DMS53 (cell line): ENCODE results near the gene POTEF.
"Not testable (repeated sequence)": the region's sequence is repeated elsewhere in the genome, so short reads cannot be mapped to it uniquely, and the experiment has no call there.

Source experiments
- DNase-seq: peaks from one replicate; lab custom pipeline; 2025; lab: John Stamatoyannopoulos, UW

The POTEF gene

DNA sequence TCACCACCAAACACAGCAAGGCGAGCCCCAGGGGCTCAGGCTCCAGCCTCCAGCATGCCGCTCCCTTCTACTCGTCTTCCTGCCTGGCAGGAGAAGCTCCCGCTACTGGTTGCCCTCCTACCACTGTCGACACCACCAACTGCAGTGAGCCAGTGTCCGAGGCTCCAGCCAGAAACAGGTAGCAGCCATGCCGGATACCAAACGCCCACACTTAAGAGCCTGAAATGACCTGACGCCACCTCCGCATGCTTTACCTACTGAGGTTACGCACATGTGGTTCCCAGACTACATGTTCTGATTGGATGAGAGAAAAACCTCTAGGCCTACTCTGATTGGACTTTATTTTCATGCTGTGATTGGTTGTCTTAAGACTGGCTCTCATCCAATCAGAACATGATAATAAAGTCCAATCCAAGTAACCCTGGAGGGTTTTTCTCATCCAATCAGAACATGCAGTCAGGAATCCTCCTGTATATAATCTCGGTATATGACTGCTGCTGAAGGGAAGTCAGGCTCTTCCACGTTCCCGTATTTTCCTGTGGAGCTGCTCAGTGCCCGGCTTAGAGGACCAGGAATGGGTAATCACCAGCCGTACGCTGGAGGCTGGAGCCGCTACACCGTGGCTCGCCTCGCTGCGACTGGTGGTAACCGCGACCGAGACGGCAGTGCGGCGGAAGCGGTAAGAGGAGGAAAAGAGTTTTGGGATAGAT is at the start of gene POTEF:
Gene POTEF (minus strand): TSS at position 103 of the 710 bp plus-strand sequence. CDS start 8,707 bp downstream, outside the sequence.
- peak; percentile 72 for DNase-seq

DNA sequence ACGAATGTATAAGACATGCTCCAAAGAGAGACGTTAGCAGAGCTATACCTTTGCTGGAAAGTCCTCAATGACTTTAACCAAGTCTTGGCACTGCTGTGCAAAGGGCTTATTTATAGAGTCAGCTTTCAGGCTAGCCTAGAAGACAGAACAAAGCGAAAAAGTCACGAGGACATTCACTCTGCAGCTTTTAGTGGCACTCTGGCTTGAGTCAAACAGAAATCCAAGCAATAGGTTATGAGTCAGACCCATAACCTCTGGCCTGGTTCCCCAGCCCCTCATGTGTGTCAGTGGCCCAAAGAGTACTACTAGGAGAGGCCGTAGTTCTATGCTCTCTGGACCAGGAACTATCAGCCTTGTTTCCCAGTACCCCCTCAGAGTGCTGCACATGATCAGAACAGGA is 45.8 kb upstream of the POTEF start:
- not testable (repeated sequence) for DNase-seq

DNA sequence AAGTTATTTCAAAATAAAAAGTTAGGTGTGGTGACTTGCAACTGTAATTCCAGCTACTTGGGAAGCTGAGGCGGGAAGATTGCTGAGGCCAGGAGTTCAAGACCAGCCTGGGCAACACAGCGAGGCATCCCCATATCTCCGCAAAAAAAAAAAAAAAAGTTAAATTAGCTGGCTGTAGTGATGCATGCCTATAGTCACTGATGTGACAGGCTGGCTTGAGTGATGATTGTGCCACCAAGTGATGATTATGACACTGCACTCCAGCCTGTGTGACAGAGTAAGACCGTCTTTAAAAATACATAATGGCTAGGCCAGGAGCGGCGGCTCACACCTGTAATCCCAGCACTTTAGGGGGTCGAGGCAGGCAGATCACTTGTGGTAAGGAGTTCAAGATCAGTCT is 40.9 kb upstream of the POTEF start:
- DNase-seq = no peak

DNA sequence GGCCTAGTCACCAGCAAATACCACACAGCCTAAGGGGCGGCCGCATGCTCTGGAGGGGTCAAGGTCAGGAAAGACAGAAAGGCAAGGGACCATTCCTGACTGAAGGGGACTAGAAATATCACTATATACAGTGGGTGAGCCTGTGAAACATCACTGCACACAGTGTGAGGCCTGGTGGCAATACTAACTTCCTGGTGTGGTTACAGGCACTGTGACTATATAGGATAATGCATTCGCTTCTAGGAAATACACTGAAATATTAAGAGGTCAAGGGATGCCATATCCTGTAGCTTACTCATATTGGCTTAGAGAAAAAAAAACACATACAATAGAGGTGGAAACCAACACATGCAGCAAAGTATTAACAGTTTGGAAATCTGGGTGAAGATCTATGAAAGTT is 40.1 kb upstream of the POTEF start:
- not testable (repeated sequence) for DNase-seq

DNA sequence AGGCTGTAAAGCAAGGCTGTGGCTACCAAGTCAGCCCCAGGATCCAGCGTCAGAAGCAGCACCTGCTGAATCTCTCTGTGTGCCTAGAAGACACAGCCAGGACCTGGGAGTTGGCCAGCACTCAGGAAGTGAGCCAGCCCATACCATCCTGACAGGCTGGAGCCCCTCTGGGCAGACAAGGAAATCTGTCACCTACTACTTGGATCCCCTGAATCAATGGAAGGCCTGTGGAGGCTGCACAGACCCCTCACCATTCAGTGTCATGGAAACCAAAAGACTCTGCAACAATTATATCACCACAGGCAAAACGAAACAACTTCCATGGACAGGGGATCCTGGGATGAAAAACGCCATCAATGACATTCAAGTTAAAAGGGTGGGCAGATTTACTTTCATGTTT is 37.6 kb upstream of the POTEF start:
- not testable (repeated sequence) for DNase-seq

- no peak for DNase-seq
These were observed 36.4 kb upstream of the POTEF start for GRCh38 chr2:130165293-130166016.

GRCh38 chr2:130162968-130163367 is 33.9 kb upstream of the POTEF start:
- DNase-seq = no peak

GRCh38 chr2:130162486-130162885 is 33.5 kb upstream of the POTEF start:
- DNase-seq = not testable (repeated sequence)

GRCh38 chr2:130160838-130161705 is 32.0 kb upstream of the POTEF start:
- not testable (repeated sequence) for DNase-seq

DNA sequence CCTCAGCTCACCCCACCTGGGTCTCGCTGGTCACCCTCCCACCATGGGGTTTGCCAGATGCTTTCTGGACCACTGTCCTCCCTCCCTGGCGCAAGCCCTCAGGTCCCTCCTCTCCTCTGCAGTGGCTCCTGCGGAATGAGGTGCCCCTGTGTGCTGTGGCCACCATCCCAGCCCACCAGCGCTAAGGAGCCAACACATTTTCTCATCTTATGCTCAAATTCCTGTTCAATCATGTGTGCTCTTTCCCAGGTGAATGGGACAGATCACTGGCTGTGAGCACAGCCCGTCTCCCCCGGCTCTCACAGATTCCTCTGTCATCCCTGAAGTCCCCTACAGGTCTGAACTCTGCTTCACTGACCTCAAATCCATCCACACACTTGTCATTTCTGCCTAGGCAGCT is 31.1 kb upstream of the POTEF start:
- no peak for DNase-seq

DNA sequence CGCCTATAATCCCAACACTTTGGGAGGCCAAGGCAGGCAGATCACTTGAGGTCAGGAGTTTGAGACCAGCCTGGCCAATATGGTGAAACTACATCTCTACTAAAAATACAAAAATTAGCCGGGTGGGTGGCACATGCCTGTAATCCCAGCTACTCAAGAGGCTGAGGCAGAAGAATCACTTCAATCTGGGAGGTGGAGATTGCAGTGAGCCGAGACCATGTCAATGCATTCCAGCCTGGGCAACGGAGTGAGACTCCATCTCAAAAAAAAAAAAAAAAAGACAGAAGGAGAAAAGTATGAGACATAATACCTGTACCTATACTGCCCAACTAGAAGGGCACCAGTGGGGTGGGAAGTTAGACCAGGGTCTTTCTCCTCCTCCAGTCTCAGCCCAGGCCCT is 30.4 kb upstream of the POTEF start:
- DNase-seq = not testable (repeated sequence)

DNA sequence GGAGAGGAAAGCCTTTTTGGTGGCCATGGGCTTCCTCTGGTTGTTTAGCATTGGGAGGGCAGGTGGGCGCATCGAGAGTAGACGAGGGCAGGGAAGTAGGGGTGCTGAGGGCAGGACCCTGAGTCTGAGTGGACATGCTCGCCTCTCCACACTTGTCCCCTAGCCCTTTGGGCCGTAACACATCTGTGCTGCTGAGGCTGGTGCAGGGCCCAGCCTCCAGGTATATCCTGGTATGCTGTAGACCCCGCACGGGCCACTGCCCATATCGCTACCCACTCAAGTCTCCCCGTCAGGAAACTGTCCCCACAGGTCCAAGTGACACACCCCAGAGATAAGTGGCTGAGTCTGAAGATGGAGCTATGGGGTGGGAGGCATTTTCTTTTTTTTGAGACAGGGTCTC is 29.6 kb upstream of the POTEF start:
- no peak for DNase-seq

- not testable (repeated sequence) for DNase-seq
These were observed 28.9 kb upstream of the POTEF start for GRCh38 chr2:130157825-130158514.

- not testable (repeated sequence) for DNase-seq
These were observed 28.3 kb upstream of the POTEF start for GRCh38 chr2:130157354-130157753.

- no peak for DNase-seq
These were observed 27.6 kb upstream of the POTEF start for GRCh38 chr2:130156624-130157004.

DNA sequence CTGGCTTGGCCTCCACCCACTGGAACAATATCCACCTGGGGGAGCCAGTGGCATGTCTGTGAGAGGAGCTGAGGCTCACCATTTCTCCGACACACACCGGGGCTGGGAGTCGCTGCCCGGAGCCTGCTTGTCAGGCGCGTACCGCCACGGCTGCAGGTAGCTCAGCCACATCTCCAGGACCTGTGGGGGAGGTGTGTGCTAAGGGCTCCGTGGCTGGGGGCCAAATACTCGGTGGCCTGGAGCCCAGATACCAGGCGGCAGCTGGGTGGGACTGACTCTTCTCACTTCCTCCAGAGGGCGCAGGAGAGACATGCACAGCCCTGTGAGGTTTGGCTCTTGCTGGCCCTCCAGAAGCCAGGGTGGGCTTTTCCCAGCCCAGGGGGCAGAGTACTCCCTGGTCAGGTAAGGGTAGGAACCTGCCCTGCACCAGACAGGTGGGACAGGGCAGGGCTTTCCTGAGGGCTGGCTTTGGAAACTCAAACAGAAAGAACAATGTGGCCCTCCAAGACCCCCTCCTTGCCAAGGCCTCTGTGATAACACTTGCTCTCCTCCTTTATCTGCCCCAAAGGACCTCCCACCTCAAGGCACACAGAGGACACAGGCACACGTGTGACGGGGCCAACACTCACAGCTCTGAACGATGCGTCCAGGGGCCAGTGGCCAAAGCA is 27.1 kb upstream of the POTEF start:
- DNase-seq = peak; percentile 56

DNA sequence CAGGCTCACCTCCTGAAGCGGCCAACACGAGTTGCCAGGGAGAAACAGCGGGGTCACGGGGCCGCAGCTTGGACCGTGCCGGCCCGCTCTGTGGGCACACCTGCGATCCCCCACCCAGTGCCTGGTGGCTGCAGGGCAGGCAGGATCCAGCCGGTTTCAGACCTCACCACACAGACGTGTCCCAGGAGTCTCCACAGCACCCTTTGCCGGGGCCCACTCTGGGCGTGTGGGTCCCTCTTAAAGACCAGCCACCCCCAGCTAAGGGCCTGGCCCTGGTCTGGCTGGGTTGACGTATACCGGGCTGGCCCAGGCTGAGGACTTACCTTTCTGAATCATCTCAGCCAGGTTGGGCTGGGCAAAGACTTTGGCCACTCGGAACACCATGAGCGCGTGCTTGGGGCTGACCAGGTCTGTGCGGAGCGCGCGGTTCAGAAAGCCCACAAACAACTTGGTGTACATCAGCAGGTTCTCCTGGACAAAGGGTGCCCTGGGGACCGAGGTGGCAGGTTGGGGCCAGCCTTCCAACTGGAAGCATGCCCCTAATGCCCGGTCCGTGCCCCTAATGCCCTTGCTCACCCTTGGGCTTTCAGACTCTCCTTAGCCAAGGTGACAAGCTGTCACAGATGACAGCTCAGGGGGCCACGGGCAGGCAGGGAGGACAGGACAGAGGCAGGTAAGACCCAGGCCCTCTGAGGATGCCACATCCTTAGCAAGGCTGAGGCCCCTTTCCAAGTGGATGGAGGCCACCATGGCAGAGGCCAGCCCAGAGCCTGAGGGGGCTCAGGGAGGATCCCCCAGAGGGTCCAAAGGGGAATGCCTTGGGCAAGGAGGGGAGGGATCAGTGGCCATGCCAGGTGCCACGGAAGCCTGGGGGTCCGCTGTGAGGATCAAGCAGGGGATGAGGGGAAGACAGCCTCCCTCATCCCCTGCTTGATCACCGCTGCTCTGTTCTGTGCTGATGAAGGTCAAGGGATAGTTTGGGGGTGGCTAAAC is 26.0 kb upstream of the POTEF start:
- DNase-seq = no peak

DNA sequence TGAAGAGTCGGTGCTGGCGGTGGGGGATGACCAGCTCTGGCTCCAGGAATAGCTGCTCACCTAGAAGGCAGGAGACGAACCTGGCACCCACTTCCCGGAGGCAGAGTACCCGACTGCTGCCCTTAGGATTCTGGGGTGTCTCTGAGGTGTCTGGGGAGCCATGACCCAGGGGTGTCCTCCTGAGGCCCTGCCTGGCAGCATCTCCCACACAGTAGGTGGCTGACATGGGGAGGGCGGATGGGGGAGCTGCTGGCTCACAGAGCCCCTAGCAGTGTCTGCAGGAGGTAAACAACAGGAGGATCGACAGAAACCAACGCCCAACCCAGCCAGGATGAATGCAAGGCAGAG is 25.4 kb upstream of the POTEF start:
- DNase-seq = not testable (repeated sequence)

- DNase-seq = not testable (repeated sequence)
These were observed 24.9 kb upstream of the POTEF start for GRCh38 chr2:130153721-130154422.
